B cell (primary cell): ENCODE results near the gene HCK. TPM values are rescaled to one million over a fixed set of nuclear protein-coding genes. Genes with fewer than 3 reads are reported as not detected.

ENCODE experiments used
- ATAC-seq: fragments of 200-7000 bp; cut with Tn5 transposase; one replicate; pipeline ENCODE4 v1.10.0; 2021; ENCODE audit warnings: low read depth, mild to moderate bottlenecking, moderate number of reproducible peaks, moderate library complexity
- CTCF ChIA-PET: fragments of 350-600 bp; sonication (Branson Sonifier 250); formaldehyde crosslinking; loops from one replicate; lab custom pipeline; 2021; ENCODE audit warnings: antibody characterized with exemption, inconsistent platforms; lab: Charles Lee
- POLR2A ChIA-PET: fragments of 350-600 bp; sonication (Branson Sonifier 250); formaldehyde crosslinking; loops from one replicate; lab custom pipeline; 2021; ENCODE audit warnings: antibody characterized with exemption; lab: Charles Lee
- DNase-seq: peaks from one replicate; pipeline ENCODE4 v3.0.0; 2013
- H2AFZ ChIP-seq: 2 replicates; pipeline ENCODE4 v1.6.1; 2012; ENCODE audit warnings: mild to moderate bottlenecking, low read depth, low read length; ENCODE audit not compliant: insufficient read depth, poor library complexity, severe bottlenecking
- H3K27ac ChIP-seq, 2 donors: 1 replicate in 1 of 2; 2 replicates in 1 of 2; pipeline ENCODE4 v1.5.1; 2012 to 2013; ENCODE audit warnings: low read length in 2 of 2, mild to moderate bottlenecking in 2 of 2, moderate library complexity in 1 of 2
- H3K27me3 ChIP-seq, 4 experiments: fragments of 200-600 bp in 1 of 4; sonication (generic) in 1 of 4; replicated peaks in 1 of 4; 1 replicate in 2 of 4; 2 replicates in 2 of 4; pipeline versions ENCODE4 v1.6.1 to v1.7.0; 2013 to 2016; ENCODE audit warnings: low read length in 3 of 4, mild to moderate bottlenecking in 2 of 4, mixed read lengths in 1 of 4, moderate library complexity in 1 of 4; ENCODE audit not compliant: insufficient read depth in 4 of 4, control insufficient read depth in 3 of 4; ENCODE audit errors: control extremely low read depth in 1 of 4
- H3K36me3 ChIP-seq, 2 experiments: replicated peaks in 1 of 2; 1 replicate in 1 of 2; 2 replicates in 1 of 2; pipeline versions ENCODE4 v1.6.1 to v1.7.1; 2013; ENCODE audit warnings: low read length in 1 of 2; ENCODE audit not compliant: insufficient read depth in 2 of 2, control insufficient read depth in 1 of 2; ENCODE audit errors: control extremely low read depth in 1 of 2, extremely low read depth in 1 of 2
- H3K4me1 ChIP-seq, 2 donors: fragments of 200-600 bp in 1 of 2; sonication (generic) in 1 of 2; 1 replicate in 1 of 2; 2 replicates in 1 of 2; pipeline versions ENCODE4 v1.5.1 to v1.6.1; 2013 to 2017; ENCODE audit warnings: low read length in 2 of 2; ENCODE audit not compliant: control insufficient read depth in 2 of 2, insufficient read depth in 2 of 2
- H3K4me2 ChIP-seq: replicated peaks from 2 replicates; pipeline ENCODE3; 2012; ENCODE audit warnings: mild to moderate bottlenecking, low read depth, low read length; ENCODE audit not compliant: poor library complexity, severe bottlenecking
- H3K4me3 ChIP-seq, 5 experiments: fragments of 200-600 bp in 1 of 5; sonication (generic) in 1 of 5; 1 replicate in 3 of 5; 2 replicates in 2 of 5; pipeline versions ENCODE4 v1.5.1 to v1.7.0; 2011 to 2016; ENCODE audit warnings: low read length in 4 of 5, mild to moderate bottlenecking in 4 of 5, low read depth in 2 of 5, control low read depth in 1 of 5, moderate library complexity in 1 of 5; ENCODE audit not compliant: insufficient read depth in 1 of 5; ENCODE audit errors: control extremely low read depth in 1 of 5, extremely low read depth in 1 of 5
- H3K79me2 ChIP-seq: fragments of 200-600 bp; sonication (generic); one replicate; pipeline ENCODE4 v1.6.0; 2016; ENCODE audit warnings: low read length; ENCODE audit not compliant: control insufficient read depth, insufficient read depth
- H3K9ac ChIP-seq: fragments of 200-600 bp; sonication (generic); 2 replicates; pipeline ENCODE4 v1.6.1; 2017; ENCODE audit warnings: mild to moderate bottlenecking, low read length, moderate library complexity
- H3K9me3 ChIP-seq, 3 donors: one replicate each; pipeline versions ENCODE4 v1.6.1 to v1.7.1; 2013; ENCODE audit warnings: low read length in 2 of 3; ENCODE audit not compliant: control insufficient read depth in 2 of 3, insufficient read depth in 1 of 3; ENCODE audit errors: control extremely low read depth in 1 of 3
- H4K20me1 ChIP-seq: 2 replicates; pipeline ENCODE4 v1.6.0; 2012; ENCODE audit warnings: mild to moderate bottlenecking, low read length; ENCODE audit not compliant: insufficient read depth, control insufficient read depth, poor library complexity, severe bottlenecking
- H3K27ac Mint-ChIP-seq: one replicate; pipeline ENCODE4 v1.8.0; 2021; ENCODE audit warnings: mixed read lengths
- H3K27me3 Mint-ChIP-seq: one replicate; pipeline ENCODE4 v1.8.0; 2021; ENCODE audit warnings: mixed read lengths
- H3K4me1 Mint-ChIP-seq: one replicate; pipeline ENCODE4 v1.8.0; 2021; ENCODE audit warnings: mixed read lengths
- H3K4me3 Mint-ChIP-seq: one replicate; pipeline ENCODE4 v1.8.0; 2021; ENCODE audit warnings: mixed read lengths
- H3K9me3 Mint-ChIP-seq: one replicate; pipeline ENCODE4 v1.8.0; 2022; ENCODE audit warnings: mixed read lengths; ENCODE audit not compliant: insufficient read depth
- EZH2 ChIP-seq: IDR thresholded peaks from 2 replicates; pipeline ENCODE4 v1.6.1; 2012; ENCODE audit warnings: borderline replicate concordance, low read depth, mild to moderate bottlenecking, moderate library complexity, low read length; ENCODE audit not compliant: insufficient read depth, poor library complexity, severe bottlenecking
- WGBS: methylation state at CpG from one replicate; pipeline ENCODE4 v1.1.5; 2013; ENCODE audit warnings: missing lambda C conversion rate; ENCODE audit not compliant: insufficient coverage; 5-methylcytosine and 5-hydroxymethylcytosine counted together
- intact Hi-C: fragments of 100-400 bp; cut with micrococcal nuclease; formaldehyde crosslinking; loops from one replicate; pipeline ENCODE4 v1.10.0; 2022
- polyA plus RNA-seq: library from polyadenylated mRNA; depleted of rRNA; stranded (reverse); fragments of >200 nt; gene quantifications from 2 replicates; pipeline ENCODE4 v1.2.3, GENCODE V29; 2012
- total RNA-seq, 2 donors: library from RNA; stranded (reverse); fragments of 120-200 nt in 1 of 2; gene quantifications; 1 replicate in 1 of 2; 2 replicates in 1 of 2; pipeline versions ENCODE4 v1.2.3 to v1.2.4, GENCODE V29; 2013 to 2022
- TF ChIP-seq, protein P1 (sequence below): fragments of 200-600 bp; IDR thresholded peaks from one replicate; pipeline ENCODE4 v1.8.0; 2022; ENCODE audit warnings: antibody characterized with exemption, mild to moderate bottlenecking

HCK gene
- total and polyA plus RNA-seq, 2 donors (not counting 1 experiment from before 2014, with no cell fraction given), result 33.3 to 48.6 TPM

DNA sequence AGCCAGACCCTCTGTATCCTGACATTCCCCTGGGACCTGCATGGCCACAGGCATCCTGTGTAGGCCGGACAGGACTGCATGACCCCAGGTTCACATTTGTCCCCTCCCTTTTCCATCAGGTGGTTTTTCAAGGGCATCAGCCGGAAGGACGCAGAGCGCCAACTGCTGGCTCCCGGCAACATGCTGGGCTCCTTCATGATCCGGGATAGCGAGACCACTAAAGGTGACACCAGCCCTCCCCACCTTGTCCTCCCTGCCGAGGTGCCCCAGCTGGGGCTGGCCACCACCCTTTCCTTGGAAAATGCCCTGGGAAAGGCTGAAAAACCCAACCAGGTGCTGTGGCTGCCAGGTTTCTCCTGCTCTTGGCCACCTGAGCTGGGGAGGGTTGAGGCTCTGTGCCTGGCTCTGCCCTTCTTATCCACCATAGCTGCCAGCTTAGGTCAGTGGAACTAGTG lies 27.6 kb downstream of the HCK start:
- Mint-ChIP-seq H3K27ac (no peak overlapping the region), H3K4me1 (peaks cover 3% of the 10 kb centered on the region), H3K27me3 (no peaks in the 10 kb centered on the region), H3K9me3 (no peaks in the 10 kb centered on the region), H3K4me3 (no peak overlapping the region)
- intact Hi-C loops, result no loop called here
- Histone ChIP-seq H3K9me3 (no peaks in the 10 kb centered on the region), H3K4me3 (no peak overlapping the region), H3K4me1 (no peaks in the 10 kb centered on the region), H3K79me2 (no peaks in the 10 kb centered on the region), H3K9ac (no peak overlapping the region), H2AFZ (no peak overlapping the region), H3K27me3 (no peaks in the 10 kb centered on the region), H3K4me2 (no peak overlapping the region), H3K36me3 (peaks cover 6 to 50% of the 10 kb centered on the region in 2 experiments), H4K20me1 (no peaks in the 10 kb centered on the region), H3K27ac (no peak overlapping the region)
- POLR2A ChIA-PET, result interaction anchor here (0.6 kb wide), 1 partner anchor 68 kb away, joined by 6 read pairs; no protein-coding TSS in a partner anchor
- DNase-seq (no peak), ATAC-seq (no peak)
- no peak for TF ChIP-seq EZH2
- 92% methylated on average over 8 of the region's 8 CpGs for WGBS
- CTCF ChIA-PET, result interaction anchor here (0.9 to 4.3 kb wide), 5 partner anchors 11 to 221 kb away, joined by 3 to 36 read pairs (median 6); no protein-coding TSS in a partner anchor

GRCh38 chr20:32080783-32081182 lies 28.7 kb downstream of the HCK start:
- no peaks in the 10 kb centered on the region for H3K27me3 Mint-ChIP-seq
- POLR2A ChIA-PET, result no interaction called here
- Histone ChIP-seq H3K36me3 (peaks cover 5 to 42% of the 10 kb centered on the region in 2 experiments), H2AFZ (no peak overlapping the region), H3K9me3 (no peaks in the 10 kb centered on the region), H3K79me2 (no peaks in the 10 kb centered on the region), H3K9ac (no peak overlapping the region), H3K27ac (no peak overlapping the region), H4K20me1 (no peaks in the 10 kb centered on the region), H3K4me2 (no peak overlapping the region), H3K4me1 (no peaks in the 10 kb centered on the region), H3K27me3 (no peaks in the 10 kb centered on the region), H3K4me3 (no peak overlapping the region)
- 82% methylated on average over 2 of the region's 3 CpGs for whole genome bisulfite sequencing
- TF ChIP-seq, protein P1, sequence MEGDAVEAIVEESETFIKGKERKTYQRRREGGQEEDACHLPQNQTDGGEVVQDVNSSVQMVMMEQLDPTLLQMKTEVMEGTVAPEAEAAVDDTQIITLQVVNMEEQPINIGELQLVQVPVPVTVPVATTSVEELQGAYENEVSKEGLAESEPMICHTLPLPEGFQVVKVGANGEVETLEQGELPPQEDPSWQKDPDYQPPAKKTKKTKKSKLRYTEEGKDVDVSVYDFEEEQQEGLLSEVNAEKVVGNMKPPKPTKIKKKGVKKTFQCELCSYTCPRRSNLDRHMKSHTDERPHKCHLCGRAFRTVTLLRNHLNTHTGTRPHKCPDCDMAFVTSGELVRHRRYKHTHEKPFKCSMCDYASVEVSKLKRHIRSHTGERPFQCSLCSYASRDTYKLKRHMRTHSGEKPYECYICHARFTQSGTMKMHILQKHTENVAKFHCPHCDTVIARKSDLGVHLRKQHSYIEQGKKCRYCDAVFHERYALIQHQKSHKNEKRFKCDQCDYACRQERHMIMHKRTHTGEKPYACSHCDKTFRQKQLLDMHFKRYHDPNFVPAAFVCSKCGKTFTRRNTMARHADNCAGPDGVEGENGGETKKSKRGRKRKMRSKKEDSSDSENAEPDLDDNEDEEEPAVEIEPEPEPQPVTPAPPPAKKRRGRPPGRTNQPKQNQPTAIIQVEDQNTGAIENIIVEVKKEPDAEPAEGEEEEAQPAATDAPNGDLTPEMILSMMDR, result no peak
- TF ChIP-seq EZH2, result no peak
- H3K4me3 Mint-ChIP-seq, result no peak overlapping the region
- DNase-seq (no peak), ATAC-seq (no peak)
- H3K4me1 Mint-ChIP-seq, result peaks cover 3% of the 10 kb centered on the region
- H3K27ac Mint-ChIP-seq, result no peak overlapping the region
- CTCF ChIA-PET, result interaction anchor here (0.6 to 4.3 kb wide), 5 partner anchors 10 to 67 kb away, joined by 3 to 36 read pairs (median 5); no protein-coding TSS in a partner anchor
- H3K9me3 Mint-ChIP-seq, result no peaks in the 10 kb centered on the region
- intact Hi-C loops, result no loop called here
